ENCODE data around the gene ENTPD2.
"Not testable (repeated sequence)": the region's sequence is repeated elsewhere in the genome, so short reads cannot be mapped to it uniquely, and the experiment has no call there.

ENTPD2 gene

GRCh38 chr9:137044502-137045177 is 9.2 kb downstream of the ENTPD2 start:
- DNase-seq: no peak

DNA sequence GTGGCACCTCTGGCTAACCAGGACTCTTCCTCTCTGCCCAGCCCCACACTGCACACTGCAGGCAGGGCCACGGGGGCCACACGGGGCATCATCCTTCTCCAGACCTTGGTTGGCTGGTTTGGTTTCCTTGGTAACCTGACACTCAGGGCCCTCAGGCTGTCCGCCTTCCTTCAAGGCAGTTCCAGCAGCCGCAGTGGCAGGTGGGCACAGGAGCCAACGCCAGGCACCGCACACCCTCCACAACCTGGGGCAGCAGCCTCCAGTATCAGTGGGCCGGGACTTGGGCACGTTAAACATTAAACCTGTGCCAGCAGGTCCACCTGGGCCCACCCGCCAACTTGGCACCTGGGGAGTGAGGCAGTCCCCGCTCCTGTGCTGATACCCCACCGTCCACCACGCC is 9.8 kb downstream of the ENTPD2 start:
- DNase-seq: no peak

DNA sequence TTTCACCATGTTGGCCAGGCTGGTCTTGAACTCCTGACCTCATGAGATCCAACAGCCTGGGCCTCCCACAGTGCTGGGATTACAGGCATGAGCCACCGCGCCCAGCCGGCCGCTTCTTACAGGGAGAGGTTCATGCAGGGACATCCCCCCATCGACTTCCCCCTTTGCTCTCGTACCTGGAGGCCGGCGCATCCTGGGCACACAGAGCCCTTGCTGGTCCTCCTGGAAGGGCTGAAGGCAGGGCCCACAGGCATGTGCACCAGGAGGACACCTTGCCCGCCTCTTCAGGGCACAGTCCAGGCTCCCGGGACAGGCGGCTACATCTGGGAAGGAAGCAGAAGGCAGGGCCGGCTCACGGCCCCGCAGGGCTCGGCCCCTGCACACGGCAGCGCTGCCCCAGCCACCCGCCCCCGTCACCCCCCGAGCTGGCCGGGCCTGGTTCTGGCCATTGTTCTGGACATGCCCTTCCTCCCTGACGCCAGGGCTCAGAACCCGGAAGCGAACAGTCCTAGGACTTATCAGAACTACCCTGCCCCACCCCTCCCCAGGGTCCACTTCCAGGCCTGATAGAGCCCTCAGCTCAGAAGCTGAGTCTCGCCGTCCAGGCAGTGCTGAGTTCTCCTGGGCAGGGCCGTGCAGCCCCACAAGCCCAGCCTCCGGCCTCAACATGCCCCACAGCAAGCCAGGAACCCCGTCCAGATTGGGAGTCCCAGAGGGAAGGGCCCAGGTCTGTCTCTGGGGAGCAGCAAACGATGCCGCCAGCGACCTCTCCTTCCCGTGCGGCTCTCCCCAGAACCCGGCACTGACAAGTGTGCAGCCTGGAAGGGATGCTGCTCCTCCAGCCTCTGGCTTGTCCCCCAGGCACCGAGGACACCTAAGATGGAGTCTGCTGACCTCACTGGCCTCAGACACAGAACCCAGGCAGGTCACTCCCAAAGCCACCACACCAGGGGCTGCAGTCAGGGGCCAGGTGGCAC is 10.8 kb downstream of the ENTPD2 start:
- DNase-seq: no peak

GRCh38 chr9:137041124-137041523 is 12.7 kb downstream of the ENTPD2 start:
- DNase-seq: no peak

DNA sequence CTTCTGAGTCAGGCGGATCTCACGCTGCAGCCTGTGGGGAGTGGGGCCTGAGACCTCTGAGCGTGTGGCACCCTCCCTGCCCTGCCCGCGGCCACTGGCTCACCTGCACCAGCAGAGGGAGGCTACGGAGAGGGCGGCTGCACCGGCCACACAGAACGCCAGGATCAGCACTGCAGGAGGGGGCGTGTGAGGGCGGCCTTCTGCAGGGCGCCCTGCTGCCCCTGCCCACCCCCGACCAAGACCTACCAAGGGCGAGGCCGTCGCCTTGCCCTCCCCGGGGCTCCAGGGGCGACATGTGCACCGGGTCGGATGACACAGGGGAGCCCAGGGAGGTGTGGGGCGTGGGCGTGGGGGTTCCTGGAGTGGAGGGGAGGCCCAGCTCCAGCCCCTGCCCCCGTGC is 13.3 kb downstream of the ENTPD2 start:
- DNase-seq: no peak

DNA sequence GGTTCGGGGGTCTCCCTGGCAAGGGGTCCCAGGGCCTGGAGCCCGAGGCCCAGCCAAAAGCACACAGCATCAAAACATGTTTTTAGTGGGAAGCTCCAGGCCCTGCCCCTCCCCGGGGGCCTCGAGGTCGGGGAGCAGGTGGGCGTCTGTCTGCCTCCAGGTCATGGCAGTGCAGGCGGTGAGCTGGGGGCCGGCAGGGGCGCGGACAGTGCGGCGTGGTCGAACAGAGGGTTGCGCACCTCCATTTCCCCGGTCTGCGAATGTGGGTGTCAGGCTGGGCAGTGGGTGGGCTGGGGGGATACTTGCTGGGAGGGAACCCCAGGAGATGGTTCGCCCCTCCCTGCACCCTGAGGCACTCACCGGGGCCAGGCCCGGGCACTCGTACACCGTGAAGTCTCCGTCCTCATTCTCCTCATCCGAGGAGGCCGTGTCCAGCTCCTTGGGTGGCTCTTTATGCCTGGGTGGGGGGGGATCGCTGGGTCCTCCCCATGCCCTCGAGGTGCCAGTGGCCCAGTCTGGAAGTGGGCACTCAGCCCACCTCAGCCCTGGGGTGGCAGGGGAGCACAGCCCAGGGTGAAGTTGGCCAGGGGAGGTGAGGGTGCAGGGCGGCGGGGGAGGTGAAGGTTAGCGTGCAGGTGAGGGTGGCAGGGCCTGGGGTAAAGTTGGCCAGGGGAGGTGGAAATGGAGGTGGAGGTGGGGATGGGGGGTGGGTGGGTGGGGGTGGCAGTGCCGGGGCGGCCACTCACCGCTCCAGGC is 14.1 kb downstream of the ENTPD2 start:
- no peak for DNase-seq

DNA sequence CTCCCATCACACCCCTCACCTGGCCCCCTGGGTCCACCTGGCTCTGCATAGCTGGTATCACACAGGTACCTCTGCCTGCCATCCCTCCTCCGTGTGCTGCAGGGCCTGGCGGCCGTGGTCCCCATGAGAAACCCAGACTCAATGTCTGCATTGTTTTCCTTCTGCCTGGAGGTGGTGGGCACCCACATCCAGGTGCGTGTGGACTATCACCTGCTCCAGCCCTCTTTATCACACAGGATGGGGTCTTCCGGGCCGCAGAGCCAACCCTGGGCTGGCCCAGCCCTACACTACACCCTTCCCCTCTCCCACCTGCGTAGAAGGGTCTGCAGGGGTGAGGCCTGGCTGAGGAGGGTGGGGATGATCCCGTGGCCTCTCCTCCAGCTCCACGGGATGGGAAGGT is 14.9 kb downstream of the ENTPD2 start:
- no peak for DNase-seq

DNA sequence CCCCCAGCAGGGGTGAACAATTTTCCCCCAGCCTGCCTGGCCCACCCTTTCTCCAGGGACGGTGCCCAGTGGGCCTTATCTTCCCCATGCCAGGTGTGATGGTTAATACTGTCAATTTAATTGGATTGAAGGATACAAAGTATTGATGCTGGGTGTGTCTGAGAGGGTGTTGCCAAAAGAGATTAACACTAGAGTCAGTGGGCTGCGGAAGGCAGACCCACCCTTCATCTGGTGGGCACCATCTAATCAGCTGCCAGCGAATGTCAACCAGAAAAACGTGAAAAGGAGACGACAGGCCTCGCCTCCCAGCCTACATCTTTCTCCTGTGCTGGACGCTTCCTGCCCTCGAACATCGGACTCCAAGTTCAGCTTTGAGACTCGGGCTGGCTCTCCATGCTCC is 16.4 kb downstream of the ENTPD2 start:
- no peak for DNase-seq

- no peak for DNase-seq
These were observed 16.8 kb downstream of the ENTPD2 start for GRCh38 chr9:137037035-137037434.

DNA sequence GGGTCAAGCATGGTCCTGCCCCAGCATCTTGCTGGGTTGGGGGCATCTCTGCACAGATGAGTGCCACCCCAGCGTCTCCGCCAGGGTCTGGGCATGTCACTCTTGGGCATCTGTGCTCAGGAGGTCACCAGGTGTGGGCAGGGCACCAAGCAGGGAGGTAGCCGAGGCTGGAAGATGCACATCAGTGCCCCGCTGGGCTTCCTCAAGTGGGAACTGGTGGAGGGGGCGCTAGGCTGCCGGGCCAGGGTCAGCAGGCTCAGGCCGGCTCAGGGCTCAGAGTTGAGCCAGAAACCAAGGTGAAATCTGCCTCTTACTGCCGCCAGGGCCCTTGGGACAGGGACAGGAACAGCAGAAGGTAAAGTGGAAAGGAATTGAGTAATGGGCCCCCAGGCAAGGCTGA is 17.9 kb downstream of the ENTPD2 start:
- DNase-seq: no peak

- DNase-seq: no peak
These were observed 18.4 kb downstream of the ENTPD2 start for GRCh38 chr9:137035507-137035834.

DNA sequence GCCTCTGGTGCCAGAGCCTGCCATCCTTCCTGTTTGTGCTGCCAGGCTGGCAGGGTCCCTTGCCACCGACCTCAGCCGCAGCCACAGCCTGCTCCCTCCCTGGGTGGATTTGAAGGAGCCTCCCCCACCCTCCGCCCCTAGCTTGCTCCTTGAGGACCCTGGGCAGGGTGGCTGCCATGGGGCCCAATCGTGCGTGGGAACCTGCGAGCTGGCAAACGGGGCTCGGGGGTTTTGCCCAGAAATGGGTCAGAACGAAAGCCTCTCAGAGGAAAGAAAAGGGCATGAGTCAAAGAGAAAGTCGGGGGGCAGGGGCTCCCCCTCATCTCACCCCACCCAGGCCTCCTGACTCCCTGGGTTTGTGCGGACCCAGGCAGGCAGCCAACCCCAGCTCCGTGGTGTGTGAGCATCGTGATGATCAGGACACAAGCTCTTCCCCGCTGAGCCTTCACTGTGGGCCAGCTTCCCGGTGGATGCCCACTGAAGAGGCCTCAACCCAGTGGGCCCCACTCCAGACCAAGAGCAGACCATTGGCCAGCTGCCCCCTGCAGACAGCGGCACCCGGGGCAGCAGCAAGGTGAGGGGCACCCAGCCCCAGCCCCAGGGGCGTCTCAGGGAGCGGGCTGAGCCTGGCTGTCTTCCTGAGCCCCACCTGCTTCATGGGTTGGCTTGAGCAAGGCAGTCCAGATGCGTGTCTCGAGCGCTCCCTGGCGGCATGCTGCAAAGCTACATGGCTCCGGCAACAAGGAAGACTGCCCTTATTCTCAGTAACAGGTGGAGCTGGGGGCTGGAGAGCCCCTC is 19.0 kb downstream of the ENTPD2 start:
- DNase-seq: peak; percentile 88

- DNase-seq: no peak
These were observed 19.7 kb downstream of the ENTPD2 start for GRCh38 chr9:137034039-137034708.

- DNase-seq: not testable (repeated sequence)
These were observed 20.4 kb downstream of the ENTPD2 start for GRCh38 chr9:137033481-137033880.

DNA sequence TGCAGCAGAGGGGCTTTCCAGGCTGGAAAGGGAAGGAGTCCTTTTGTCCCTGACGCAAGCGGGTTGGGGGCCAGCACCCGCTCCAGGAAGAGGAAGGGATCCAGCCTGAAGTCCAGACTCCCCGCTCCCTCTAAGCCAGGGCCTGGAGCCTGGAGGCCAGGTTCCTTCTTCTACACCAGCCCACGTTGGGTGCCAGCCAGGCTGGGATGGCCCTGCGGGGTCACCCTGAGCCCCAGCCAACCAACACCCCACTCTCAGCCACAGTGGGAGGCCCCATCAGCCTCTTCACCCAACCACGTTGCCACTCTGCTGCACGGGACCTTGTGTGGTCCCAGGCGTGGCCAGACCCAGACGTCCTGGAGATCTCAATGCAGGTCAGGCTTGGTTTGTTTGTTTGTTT is 21.0 kb downstream of the ENTPD2 start:
- peak; percentile 40 for DNase-seq

- peak; percentile 56 for DNase-seq
These were observed 21.8 kb downstream of the ENTPD2 start, which contains the start of gene FUT7 for GRCh38 chr9:137031904-137032640. Gene FUT7, minus strand, starts transcription at chr9:137032088. Its CDS starts 97 bp downstream, at chr9:137031991.

DNA sequence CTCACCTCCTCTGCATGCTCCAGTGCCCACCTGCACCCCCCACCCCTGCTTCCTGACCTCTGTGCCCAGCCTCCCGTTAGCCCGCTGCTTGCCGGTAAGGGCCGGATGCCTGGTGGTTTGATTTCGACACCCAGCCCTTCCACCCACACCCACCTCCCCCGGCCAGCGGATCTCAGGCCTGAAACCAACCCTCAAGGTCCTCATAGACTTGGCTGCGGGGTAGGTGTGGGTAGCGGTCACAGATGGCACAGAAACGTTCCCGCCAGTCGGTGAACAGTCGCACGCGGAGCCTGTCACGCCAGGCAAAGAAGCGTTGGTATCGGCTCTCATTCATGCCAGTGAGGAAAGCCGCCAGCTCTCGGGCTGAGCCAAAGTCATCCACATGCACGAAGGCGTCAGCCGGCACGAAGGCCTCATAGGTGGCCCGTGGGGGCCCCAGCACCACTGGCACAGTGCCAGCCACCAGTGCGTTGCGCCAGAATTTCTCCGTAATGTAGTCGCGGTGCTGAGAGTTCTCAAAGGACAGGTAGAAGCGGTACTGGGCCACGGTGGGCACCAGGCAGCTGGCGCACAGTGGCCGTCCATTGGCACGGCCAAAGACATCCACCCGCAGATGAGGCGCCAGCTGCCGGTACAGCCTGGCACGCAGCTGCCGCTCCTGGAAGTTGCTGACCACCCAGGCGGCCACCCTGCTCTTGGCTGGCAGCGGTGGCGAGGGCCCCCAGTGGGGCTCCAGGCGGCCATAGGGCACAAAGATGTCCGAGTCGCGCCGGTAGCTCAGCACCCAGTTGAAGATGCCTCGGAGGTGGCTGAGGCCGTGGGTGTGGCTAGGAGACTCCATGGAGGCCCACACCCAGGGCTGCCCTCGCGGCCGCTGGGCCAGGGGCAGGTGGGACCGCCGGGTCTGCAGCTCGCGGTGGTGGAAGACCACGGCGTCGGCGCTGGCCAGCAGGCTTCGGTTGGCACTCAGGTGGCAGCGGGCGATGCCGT is 23.0 kb downstream of the ENTPD2 start:
- DNase-seq: peak; percentile 60

GRCh38 chr9:137030006-137030405 is 23.9 kb downstream of the ENTPD2 start:
- DNase-seq: no peak

DNA sequence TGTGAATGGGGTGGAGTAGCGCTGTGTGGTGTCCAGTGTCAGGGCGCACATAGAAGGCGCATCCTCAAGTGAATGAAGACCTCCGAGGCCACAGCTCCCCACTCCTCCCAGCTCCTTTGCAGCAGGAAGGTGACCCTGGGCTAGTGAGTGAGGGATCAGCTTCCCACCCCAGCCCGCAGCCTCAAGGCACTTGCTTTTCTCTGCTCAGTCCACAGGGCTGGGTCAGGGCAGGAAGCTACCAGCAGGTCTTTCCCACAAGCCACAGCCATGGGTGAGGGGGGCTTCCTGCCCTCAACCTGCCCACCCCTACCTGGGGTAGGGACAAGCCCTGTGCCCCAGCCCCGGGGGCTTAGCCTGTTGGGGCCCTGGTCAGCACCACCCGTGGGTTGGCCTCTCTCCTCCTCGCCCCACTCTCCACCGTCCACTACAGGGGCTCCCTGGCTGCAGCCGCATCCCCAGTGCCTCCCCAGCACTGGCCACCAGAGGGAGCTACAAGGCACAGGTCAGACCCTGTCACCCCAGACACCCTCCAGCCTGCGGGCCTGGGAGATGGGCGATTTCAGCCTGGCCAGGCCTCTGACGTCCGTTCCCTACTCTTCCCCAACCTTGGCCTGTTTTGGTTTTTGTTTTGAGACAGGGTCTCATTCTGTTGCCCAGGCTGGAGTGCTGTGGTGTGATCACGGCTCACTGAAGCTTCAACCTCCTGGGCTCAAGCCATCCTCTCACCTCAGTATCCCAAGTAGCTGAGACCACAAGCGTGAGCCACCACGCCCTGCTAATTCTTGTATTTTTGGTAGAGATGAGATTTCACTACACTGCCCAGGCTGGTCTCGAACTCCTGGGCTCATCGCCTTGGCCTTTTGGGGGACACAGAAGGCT is 24.6 kb downstream of the ENTPD2 start:
- DNase-seq: peak; percentile 70
